Body of pancreas (tissue), 4 donors: Measurements from ENCODE around the gene CTIF.

Source experiments
- POLR2A ChIP-seq, 3 donors: fragments of 450-650 bp; IDR thresholded peaks; one replicate each; pipeline ENCODE4 v1.6.1; 2016; ENCODE audit warnings: antibody characterized with exemption in 3 of 3, mild to moderate bottlenecking in 2 of 3
- TF ChIP-seq, protein P1 (sequence below), 7 experiments: fragments of 450-650 bp in 4 of 7; fragments of 200-600 bp in 3 of 7; sonication (generic) in 3 of 7; IDR thresholded peaks; one replicate each; pipeline ENCODE4 v1.5.1; 2016 to 2019; ENCODE audit warnings: antibody characterized with exemption in 7 of 7

DNA sequence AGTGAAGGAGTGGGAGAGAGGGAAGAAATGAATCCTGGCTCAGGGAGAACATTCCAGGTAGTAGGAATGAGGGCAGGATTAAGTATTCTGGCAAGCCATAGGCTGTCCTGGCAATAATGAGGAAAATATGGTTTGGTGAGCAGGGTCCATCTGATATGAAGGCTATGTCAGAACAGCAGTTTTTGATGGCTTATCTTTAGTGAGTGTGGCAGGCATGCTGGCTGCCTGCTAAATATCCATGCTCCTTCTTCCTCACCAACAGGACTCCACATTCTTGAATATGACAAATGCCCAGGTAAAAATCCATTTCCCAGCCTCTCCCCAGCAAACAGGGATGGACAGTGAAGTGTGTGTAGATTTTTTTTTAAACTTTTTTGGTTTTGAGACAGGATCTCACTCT is 13.2 kb upstream of the CTIF start:
- TF ChIP-seq POLR2A (IDR thresholded peaks at IDR 0.05) = no peak
- TF ChIP-seq, protein P1, sequence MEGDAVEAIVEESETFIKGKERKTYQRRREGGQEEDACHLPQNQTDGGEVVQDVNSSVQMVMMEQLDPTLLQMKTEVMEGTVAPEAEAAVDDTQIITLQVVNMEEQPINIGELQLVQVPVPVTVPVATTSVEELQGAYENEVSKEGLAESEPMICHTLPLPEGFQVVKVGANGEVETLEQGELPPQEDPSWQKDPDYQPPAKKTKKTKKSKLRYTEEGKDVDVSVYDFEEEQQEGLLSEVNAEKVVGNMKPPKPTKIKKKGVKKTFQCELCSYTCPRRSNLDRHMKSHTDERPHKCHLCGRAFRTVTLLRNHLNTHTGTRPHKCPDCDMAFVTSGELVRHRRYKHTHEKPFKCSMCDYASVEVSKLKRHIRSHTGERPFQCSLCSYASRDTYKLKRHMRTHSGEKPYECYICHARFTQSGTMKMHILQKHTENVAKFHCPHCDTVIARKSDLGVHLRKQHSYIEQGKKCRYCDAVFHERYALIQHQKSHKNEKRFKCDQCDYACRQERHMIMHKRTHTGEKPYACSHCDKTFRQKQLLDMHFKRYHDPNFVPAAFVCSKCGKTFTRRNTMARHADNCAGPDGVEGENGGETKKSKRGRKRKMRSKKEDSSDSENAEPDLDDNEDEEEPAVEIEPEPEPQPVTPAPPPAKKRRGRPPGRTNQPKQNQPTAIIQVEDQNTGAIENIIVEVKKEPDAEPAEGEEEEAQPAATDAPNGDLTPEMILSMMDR (IDR thresholded peaks at IDR 0.05) = no peak
